Type B pancreatic cell (in vitro differentiated cells): Measurements from ENCODE around the gene EMSY. TPM values are rescaled to one million over a fixed set of nuclear protein-coding genes. Genes with fewer than 3 reads are reported as not detected.

Experiments
- DNase-seq: peaks from one replicate; pipeline ENCODE4 v3.0.0; 2021; ENCODE audit warnings: mixed read lengths; ENCODE audit not compliant: unreplicated experiment; ENCODE audit errors: extremely low spot score
- H3K27ac Mint-ChIP-seq: 2 replicates; pipeline ENCODE4 v1.8.0; 2021; ENCODE audit warnings: mild to moderate bottlenecking, mixed read lengths
- H3K27me3 Mint-ChIP-seq: 2 replicates; pipeline ENCODE4 v1.8.0; 2021; ENCODE audit warnings: mixed read lengths
- H3K36me3 Mint-ChIP-seq: 2 replicates; pipeline ENCODE4 v1.8.0; 2021; ENCODE audit warnings: mixed read lengths
- H3K4me1 Mint-ChIP-seq: one replicate; pipeline ENCODE4 v1.8.0; 2021; ENCODE audit warnings: mixed read lengths; ENCODE audit not compliant: unreplicated experiment
- H3K4me3 Mint-ChIP-seq: 2 replicates; pipeline ENCODE4 v1.8.0; 2021; ENCODE audit warnings: mild to moderate bottlenecking, mixed read lengths
- H3K9me3 Mint-ChIP-seq: 2 replicates; pipeline ENCODE4 v1.8.0; 2021; ENCODE audit warnings: mixed read lengths
- CTCF ChIP-seq: fragments of 200-600 bp; sonication (generic); conservative IDR thresholded peaks from 2 replicates; pipeline ENCODE4 v1.5.0; 2021; ENCODE audit warnings: antibody characterized with exemption, mild to moderate bottlenecking
- total RNA-seq: library from RNA; stranded (reverse); gene quantifications from 2 replicates; pipeline ENCODE4 v1.2.1, GENCODE V29; 2021; ENCODE audit warnings: low replicate concordance

EMSY gene
- total RNA-seq, 1 donor from 2014 or later = 32.3 TPM

- H3K36me3 Mint-ChIP-seq = peaks cover 40% of the 10 kb centered on the region
- no peaks in the 10 kb centered on the region for H3K4me1 Mint-ChIP-seq
- H3K4me3 Mint-ChIP-seq = no peak overlapping the region
- no peaks in the 10 kb centered on the region for H3K9me3 Mint-ChIP-seq
- no peak for DNase-seq
- H3K27me3 Mint-ChIP-seq = no peaks in the 10 kb centered on the region
- H3K27ac Mint-ChIP-seq = no peak overlapping the region
- no peak for TF ChIP-seq CTCF
Measured at GRCh38 chr11:76543006-76543703, 98.3 kb downstream of the EMSY start.

GRCh38 chr11:76550781-76551180 lies 106.0 kb downstream of the EMSY start:
- DNase-seq = no peak
- H3K4me1 Mint-ChIP-seq = no peaks in the 10 kb centered on the region
- no peak overlapping the region for H3K4me3 Mint-ChIP-seq
- TF ChIP-seq CTCF = no peak
- no peaks in the 10 kb centered on the region for H3K27me3 Mint-ChIP-seq
- H3K9me3 Mint-ChIP-seq = no peaks in the 10 kb centered on the region
- peaks cover 25% of the 10 kb centered on the region for H3K36me3 Mint-ChIP-seq
- H3K27ac Mint-ChIP-seq = no peak overlapping the region

DNA sequence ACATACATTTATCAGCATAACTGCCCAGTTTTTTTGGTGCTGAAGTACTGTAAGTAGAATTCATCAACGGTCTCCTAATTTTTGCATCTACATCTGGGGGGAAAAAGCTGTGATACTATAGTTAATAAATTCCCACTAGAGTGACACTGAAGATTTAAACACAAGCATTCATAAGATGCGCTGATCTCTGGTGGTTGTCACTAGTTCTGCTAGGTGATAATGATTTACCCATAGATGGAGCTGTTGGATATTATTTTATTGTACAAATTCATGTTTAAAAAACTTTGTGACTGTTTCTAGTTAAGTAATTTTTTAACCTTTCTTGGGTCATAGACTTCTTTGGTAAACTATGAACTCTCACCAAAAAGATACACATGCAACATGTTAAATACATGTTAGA lies 106.6 kb downstream of the EMSY start:
- Mint-ChIP-seq H3K4me1 (no peaks in the 10 kb centered on the region), H3K27me3 (no peaks in the 10 kb centered on the region), H3K36me3 (peaks cover 20% of the 10 kb centered on the region), H3K4me3 (no peak overlapping the region), H3K27ac (no peak overlapping the region), H3K9me3 (no peaks in the 10 kb centered on the region)
- TF ChIP-seq CTCF = peak; percentile 17
- no peak for DNase-seq

DNA sequence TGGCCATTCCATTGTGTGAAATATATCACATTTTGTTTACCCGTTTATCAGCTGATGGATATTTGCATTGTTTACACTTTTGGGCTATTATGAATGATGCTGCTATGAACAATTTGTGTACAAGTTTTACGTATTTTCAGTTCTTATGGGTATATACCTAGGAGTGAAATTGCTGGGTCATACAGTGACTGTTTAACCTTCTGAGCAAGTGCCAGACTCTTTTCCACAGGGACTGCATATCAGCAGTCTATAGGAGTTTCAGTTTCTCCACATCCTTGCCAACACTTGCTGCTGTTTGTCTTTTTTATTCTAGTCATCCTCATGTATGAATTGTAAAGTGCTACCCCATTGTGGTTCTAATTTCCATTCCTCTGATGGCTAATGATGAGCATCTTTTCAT lies 108.2 kb downstream of the EMSY start:
- Mint-ChIP-seq H3K36me3 (peaks cover 16% of the 10 kb centered on the region), H3K4me3 (no peak overlapping the region)

DNA sequence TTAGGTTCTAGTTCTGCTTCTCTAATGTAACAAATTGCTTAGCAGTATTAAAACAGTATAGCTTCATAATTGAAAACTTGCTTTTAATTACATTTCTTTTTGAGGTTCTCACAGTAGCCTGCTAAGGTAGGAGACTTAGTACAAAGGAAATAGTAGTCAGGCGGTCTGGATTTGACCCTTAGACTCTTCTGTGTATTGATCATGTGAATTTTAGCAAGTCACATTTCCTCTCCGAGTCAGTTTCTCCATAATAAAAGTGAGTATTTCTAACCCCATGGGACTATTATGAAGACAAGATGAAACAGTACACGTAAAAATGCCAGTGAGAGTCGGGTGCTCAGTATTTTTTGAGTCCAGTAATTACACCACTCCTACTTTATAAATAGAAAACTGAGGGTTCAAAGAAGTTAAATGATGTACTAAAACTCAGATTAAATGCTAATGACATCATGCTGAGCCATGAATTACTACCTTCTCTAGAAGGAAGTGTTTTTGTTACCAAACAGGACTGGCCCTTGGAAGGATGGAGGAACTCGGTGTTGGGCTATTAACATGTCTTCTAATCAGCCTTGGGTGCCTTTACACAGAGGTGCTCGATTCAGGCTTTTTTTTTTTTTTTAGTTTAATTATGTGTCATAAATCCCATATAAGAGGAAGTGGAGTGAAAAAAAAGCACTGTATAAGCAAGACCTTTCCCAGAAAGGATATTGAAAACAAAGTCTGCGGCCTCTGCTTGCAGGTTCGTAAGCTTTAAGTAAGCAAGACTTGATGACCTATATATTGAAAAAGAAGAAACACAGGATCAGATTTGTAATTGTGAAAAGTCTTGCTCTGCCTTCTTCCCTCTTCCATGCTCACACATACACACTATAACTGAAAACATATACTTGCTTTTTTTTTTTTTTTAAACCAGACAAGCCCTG lies 109.0 kb downstream of the EMSY start:
- Mint-ChIP-seq H3K4me3 (no peak overlapping the region), H3K36me3 (peaks cover 10% of the 10 kb centered on the region), H3K27ac (no peak overlapping the region)

More for the DNA sequence above, 108.2 kb downstream of the EMSY start:
- H3K27me3 Mint-ChIP-seq = peaks cover 2% of the 10 kb centered on the region
- no peaks in the 10 kb centered on the region for H3K4me1 Mint-ChIP-seq
- TF ChIP-seq CTCF = no peak
- H3K27ac Mint-ChIP-seq = no peak overlapping the region
- DNase-seq = no peak
- peaks cover 4% of the 10 kb centered on the region for H3K9me3 Mint-ChIP-seq

More for the DNA sequence above, 109.0 kb downstream of the EMSY start:
- no peak for DNase-seq
- H3K9me3 Mint-ChIP-seq = peaks cover 7% of the 10 kb centered on the region
- TF ChIP-seq CTCF = no peak
- peaks cover 7% of the 10 kb centered on the region for H3K27me3 Mint-ChIP-seq
- no peaks in the 10 kb centered on the region for H3K4me1 Mint-ChIP-seq
